Measurements from ENCODE around the gene SERPINH1. TPM values are rescaled to one million over a fixed set of nuclear protein-coding genes. Genes with fewer than 3 reads are reported as not detected.

Gene SERPINH1
- total RNA-seq, 1 donor, result 1,367 TPM

- no peak for DNase-seq (ENCODE audit: low read depth)
- TF ChIP-seq CTCF (IDR thresholded peaks at IDR 0.05; ENCODE audit: insufficient read depth, low read depth, low read length), result no peak
- H3K4me3 ChIP-seq (ENCODE audit: low read depth, low read length), result no peak overlapping the region
These were observed 14.9 kb upstream of the SERPINH1 start for GRCh38 chr11:75547177-75547576.

- peak; percentile 83 for TF ChIP-seq CTCF (IDR thresholded peaks at IDR 0.05; ENCODE audit: insufficient read depth, low read depth, low read length)
- H3K4me3 ChIP-seq (ENCODE audit: low read depth, low read length), result no peak overlapping the region
- DNase-seq (ENCODE audit: low read depth), result peak; percentile 76
These were observed 14.4 kb upstream of the SERPINH1 start for GRCh38 chr11:75547617-75548058.

- DNase-seq (ENCODE audit: low read depth), result no peak
- no peak overlapping the region for H3K4me3 ChIP-seq (ENCODE audit: low read depth, low read length)
- no peak for TF ChIP-seq CTCF (IDR thresholded peaks at IDR 0.05; ENCODE audit: insufficient read depth, low read depth, low read length)
These were observed 13.3 kb upstream of the SERPINH1 start for GRCh38 chr11:75548595-75549272.

GRCh38 chr11:75549370-75549958 lies 12.6 kb upstream of the SERPINH1 start:
- TF ChIP-seq CTCF (IDR thresholded peaks at IDR 0.05; ENCODE audit: insufficient read depth, low read depth, low read length), result no peak
- no peak for DNase-seq (ENCODE audit: low read depth)
- no peak overlapping the region for H3K4me3 ChIP-seq (ENCODE audit: low read depth, low read length)

- no peak for TF ChIP-seq CTCF (IDR thresholded peaks at IDR 0.05; ENCODE audit: insufficient read depth, low read depth, low read length)
- no peak overlapping the region for H3K4me3 ChIP-seq (ENCODE audit: low read depth, low read length)
- DNase-seq (ENCODE audit: low read depth), result no peak
These were observed 8.9 kb upstream of the SERPINH1 start for GRCh38 chr11:75553182-75553581.

GRCh38 chr11:75553889-75554257 lies 8.2 kb upstream of the SERPINH1 start:
- no peak overlapping the region for H3K4me3 ChIP-seq (ENCODE audit: low read depth, low read length)
- no peak for DNase-seq (ENCODE audit: low read depth)
- no peak for TF ChIP-seq CTCF (IDR thresholded peaks at IDR 0.05; ENCODE audit: insufficient read depth, low read depth, low read length)
